GM19240 (cell line): Measurements from ENCODE around the gene SFT2D1.
"Not testable (repeated sequence)": the region's sequence is repeated elsewhere in the genome, so short reads cannot be mapped to it uniquely, and the experiment has no call there.

Experiments used
- DNase-seq: peaks from one replicate; pipeline ENCODE4 v3.0.0; 2011; ENCODE audit warnings: low spot score; ENCODE audit not compliant: insufficient read length

Gene SFT2D1

DNA sequence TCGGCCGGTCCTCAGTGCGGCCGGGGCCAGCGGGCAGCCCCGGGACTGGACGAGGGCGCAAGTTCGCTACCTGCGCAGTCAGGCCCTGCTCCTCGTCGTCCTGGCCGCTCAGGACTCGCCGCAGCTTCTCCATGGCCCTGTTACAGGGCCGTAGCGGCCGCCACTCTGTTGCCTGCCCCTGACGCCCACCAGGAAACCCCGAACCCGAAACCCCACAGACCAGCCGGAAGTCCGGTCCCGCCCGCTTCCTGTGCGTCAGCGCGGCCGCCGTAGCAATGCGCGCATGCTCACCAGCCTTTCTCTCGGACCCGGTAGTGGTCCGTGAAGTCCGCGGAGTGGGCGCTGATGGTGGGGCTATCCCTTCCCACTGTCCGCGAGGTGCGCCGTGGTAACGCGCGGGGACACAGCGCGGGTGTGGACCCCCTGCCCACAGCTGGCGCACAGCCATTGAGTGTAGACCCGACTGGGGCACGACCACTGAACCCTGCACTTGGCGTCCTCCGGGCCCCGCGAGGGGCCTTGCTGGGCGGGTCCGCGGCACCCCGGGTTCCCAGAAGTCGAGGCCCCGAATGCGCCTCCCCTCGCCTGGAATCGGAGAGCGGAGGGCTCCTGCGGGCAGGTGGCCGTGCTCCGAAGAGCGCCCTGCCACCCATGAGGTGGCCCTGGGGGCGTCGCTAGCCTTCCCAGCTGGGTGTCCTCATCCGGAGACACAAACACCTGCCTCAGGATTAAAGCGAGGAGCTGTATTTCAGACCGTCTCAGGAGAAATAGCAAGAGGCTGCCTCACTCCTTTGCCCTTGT lies at the start of gene SFT2D1:
Gene SFT2D1 (minus strand): TSS at position 197 of the 801 bp plus-strand sequence. CDS start 64 bp downstream, at position 133.
- DNase-seq = peak; percentile 60

DNA sequence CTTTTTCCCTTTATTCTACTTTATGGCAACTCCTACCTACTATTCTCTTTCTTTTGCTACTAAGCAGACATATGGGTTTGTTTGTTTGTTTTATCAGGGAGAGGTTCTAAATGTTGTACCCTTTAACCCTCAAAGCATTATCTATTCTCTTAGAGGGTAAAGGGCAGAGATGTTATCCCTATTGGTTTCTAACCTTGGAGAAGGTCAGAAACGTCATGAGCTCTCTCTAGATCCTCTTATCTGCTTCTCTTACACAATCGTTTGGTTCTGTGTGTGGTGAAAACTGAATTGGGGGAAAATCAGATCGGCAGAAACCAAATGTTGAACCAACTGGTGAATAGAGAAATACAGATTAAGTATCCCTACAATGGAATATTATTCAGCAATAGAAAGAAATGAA lies 46.8 kb upstream of the SFT2D1 start:
- no peak for DNase-seq

DNA sequence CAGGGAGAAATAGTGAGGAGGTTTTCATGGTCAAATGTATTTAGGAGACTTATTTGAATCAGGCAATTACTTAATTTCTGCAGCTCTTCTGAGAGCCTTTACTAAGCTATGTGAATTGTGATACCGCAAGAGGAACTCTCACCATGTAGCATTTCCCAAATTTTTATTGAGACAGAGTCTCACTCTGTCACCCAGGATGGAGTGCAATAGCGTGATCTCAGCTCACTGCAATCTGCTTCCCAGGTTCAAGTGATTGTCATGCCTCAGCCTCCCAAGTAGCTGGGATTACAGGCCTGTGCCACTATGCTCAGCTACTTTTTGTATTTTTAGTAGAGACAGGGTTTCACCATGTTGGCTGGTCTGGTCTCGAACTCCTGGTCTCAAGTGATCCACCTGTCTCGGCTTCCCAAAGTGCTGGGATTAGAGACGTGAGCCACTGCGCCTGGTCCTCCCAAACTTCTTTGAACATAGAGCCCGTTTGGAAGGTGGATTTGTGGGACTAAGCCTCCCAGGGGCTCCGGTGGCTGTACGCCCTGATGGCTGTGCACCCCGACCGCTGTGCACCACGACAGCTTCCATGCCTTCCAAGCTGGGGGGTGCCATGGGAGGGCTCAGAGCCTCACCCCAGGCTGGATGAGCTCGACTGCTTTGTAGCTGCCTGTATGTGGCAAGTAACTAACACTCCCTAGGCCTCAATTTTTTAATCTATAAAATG lies 46.1 kb upstream of the SFT2D1 start:
- DNase-seq = no peak

DNA sequence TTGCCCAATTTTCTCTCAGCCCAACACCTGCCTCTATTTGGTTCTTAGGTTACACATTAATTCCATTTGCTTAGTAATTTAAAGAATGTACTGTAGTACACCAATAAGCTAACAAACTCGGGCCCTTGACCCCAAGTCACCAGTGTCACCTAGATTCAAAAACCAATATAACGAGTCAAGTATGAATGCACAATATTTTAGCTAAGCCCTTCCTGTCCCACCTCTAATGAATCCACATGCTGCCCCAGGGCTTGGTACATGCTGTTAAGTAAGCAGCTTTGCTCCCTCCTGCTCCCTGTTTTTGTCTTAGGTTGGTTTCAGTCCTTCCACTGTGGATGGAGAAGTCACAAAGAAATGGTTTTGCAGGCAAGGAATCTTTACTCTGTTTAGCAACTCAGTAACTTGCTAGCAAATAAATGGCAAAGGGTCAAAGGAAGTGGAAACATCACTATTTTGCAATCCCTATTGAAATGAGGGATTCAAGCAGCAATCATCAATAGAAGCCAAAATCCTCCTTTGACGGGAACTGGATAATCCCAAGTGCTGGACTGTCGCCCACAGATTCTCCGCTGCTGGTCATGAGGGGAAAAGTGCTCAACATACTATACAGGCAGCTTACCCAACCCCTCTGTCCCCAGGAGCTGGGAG lies 45.4 kb upstream of the SFT2D1 start:
- DNase-seq = no peak

DNA sequence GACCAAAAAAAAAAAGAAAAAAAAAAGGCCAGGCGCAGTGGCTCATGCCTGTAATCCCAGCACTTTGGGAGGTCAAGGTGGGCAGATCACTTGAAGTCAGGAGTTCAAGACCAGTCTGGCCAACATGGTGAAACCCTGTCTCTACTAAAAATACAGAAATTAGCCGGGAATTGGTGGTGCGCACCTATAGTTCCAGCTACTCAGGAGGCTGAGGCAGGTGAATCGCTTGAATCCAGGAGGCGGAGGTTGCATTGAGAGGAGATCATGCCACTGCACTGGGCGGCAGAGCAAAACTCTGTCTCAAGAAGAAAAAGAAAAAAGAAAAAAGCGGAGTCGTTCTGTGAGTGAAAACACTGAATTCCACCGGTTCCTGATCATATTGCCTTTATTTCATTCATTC lies 44.8 kb upstream of the SFT2D1 start:
- not testable (repeated sequence) for DNase-seq

DNA sequence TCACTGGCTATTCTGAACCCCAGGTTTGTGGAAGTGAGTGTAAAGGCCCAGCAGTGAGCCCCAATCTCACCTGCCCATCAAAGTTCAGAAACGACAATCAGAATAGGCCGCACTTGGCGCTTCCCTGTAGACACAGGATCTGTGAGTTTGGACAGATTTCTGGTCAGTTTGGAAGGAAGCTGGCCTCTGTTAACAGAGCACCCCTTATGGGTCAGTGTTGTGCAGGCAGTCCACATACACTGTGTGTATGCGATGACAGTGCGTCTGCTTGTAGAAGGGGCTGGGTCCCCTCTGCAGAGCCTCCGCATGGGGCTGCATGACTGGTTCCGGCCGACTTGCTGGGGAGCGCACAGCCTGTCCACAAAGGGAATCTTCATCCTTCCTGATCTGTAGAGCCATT lies 43.8 kb upstream of the SFT2D1 start:
- DNase-seq = no peak

DNA sequence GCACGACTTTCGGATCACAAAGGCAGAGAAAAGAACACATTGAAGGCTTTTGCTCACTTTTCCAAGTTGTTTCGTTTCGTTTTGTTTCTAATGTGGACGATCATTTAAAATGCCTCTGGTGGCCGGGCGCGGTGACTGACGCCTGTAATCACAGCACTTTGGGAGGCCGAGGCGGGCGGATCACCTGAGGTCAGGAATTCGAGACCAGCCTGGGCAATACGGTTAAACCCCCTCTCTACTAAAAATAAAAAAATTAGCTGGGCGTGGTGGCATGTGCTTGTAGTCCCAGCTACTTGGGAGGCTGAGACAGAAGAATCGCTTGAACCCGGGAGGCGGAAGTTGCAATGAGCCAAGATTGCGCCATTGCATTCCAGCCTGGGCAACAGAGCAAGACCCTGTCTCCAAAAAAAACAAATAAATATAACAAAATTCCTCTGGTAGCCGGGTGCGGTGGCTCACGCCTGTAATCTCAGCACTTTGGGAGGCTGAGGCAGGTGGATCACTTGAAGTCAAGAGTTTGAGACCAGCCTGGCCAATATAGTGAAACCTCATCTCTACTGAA lies 41.5 kb upstream of the SFT2D1 start:
- not testable (repeated sequence) for DNase-seq

DNA sequence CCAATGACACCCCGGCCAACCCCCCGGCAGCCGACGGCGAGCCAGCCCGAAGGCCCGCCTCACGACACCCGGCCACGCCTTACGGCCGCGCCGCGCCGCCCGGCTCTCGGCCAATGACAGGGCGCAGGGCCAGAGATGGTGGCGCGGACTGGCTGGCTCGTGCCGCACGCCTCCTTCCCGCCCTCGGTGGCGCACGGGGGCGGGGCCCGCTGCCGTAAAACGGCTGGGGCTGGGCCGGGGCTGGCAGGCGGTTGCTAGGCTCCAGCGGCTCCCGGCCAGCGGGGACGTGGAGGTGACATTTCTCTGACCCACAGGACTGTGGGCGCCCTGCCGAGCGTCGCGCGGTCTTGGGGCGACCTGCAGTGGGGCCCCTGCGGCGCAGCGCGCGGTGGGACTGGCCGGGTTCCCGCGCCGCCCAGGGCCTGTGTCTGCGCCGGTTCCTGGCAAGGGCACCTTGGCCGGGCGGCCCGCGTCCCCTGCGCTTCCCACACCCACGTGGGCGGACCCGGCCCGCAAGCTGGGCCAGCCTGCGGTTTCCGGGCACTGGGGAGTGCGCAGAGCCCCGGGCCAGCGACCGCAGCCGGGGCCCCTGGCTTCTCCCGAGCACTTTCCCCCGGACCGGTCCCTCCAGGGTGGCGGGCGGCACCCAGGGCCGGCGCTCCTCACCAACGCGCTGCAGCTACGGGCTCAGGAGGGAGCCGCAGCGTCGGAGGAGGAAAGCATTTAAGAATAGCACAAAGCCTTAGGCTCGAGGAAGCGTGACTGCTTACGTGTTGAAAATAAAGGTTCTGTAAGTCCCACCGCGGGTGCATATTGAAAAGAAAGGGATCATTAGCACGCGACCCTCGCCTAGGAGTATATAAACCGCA lies 40.8 kb upstream of the SFT2D1 start, which contains the start of gene MPC1:
Gene MPC1 (minus strand): TSS at position 8 of the 869 bp plus-strand sequence. CDS start 64 bp downstream, outside the sequence.
- peak; percentile 92 for DNase-seq

DNA sequence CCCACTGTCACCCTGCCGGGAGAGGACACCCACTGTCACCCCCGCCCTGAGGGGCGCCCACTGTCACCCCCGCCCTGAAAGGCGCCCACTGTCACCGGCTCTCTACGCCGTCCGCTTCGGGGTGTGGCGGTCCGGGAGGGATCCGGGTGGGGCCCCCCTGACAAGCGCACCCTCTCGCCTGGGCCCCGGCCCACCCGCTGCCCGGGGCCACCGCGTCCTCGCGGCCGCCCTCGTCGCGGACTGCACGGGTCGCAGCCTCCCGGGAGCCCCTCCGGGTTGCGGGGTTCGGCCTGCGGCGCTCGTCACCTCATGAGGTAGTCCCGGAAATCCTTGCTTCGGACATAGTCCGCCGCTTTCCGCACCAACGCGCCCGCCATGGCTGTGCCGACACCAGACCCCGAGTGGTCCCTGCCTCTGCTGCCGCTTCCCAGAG lies 40.2 kb upstream of the SFT2D1 start:
- no peak for DNase-seq

DNA sequence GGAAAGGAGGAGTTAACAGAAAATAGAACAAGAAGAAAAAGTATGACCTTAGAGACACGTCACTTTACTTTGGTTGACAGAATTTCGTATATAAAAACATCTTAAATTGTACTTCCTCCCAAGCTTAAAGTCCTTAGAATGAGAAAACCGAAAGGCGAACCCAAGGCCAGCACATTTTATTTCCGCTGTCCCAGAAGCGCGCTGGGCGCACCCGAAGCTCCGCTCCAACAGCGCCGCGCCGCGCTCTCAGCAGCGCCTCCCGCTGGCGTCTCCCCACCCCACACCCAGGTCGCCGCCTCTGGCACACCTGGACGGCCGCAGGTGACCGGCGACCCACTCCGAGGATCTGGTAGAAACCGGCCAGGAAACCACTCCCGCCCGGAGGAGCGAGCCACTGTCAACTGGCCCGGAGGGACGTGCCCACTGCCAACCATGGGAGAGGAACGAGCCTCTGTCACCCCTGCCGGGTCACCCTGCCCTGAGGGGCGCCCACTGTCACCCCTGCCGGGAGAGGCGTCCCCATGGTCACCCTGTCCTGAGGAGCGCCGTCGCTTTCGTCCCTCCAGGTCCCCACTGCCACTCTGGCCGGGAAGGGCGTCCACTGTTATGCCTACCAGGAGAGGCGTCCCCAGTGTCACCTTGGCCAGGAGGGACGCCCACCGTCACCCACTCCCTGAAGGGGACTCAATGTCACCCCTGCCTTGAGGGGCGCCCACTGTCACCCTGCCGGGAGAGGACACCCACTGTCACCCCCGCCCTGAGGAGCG lies 39.6 kb upstream of the SFT2D1 start:
- DNase-seq = peak; percentile 33

DNA sequence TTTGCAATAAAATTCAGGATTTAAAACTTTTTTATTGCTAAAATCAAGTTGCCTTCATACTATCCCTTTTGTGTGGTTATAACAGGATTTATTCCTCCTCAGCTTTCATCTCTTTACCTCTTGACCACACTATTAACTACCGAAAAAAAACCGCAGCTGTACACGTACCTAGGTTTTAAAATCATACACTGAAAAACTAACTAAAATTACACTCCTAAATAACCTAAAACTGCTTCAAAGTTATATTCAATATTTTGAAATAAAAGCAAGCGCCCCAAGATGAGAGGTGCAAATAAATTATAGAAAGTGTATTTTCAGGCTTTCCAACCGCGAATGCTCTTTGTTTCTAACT lies 39.0 kb upstream of the SFT2D1 start:
- no peak for DNase-seq

DNA sequence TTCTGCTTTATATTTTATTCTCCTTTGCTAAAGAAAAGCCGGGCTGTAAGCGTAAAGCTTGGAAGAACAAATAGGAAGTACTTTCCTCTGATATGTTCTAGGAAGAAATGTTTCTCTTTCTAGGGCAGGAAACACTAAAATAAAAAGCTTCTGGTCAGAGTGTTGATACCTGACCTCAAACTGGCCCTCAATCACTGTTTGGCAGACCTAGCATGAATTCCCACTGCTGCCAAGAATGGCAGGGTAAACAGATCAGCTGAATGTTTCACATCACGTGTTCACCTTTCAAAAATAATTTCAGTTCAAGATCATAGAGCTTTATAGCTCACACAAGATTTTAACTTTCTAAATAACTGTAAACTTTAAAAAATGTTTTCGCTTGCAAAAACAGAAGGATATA lies 37.5 kb upstream of the SFT2D1 start:
- no peak for DNase-seq

DNA sequence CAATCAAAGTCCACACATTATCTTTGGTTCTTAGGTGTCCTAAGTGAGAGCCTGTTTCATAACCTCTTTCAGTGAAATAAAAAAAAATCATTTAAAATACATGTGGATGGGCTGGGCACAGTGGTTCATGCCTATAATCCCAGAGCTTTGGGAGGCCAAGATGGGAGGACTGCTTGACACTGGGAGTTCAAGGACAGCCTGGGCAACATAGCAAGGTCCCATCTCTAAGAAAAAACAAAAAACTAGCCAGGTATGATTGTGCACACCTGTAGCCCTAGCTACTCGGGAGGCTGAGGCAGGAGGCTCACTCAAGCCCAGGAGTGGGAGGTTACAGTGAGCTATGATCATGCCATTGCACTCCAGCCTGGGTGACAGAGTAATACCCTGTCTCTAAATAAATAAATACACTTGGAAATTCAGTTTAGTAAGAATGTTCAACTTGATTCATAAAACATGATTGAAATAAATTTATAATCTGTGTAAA lies 36.8 kb upstream of the SFT2D1 start:
- no peak for DNase-seq

DNA sequence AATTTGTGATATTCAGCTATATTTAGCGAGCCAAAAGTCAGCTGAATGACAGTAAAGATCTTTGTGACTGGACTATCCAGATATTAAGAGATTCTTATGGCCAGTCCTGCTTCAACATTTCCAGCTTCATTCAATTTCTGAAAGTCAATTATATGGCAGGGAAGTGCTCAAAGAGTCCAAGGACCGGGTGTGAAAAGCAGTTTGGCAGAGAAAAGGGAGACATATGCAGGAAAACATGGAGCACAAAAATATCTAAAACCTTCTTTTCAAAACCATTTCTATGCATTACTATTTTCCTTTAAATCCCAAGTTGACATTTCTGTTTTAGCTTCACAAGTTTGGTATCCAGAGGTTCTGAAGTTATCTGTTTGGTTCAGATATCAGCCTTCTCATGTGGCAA lies 35.4 kb upstream of the SFT2D1 start:
- no peak for DNase-seq

DNA sequence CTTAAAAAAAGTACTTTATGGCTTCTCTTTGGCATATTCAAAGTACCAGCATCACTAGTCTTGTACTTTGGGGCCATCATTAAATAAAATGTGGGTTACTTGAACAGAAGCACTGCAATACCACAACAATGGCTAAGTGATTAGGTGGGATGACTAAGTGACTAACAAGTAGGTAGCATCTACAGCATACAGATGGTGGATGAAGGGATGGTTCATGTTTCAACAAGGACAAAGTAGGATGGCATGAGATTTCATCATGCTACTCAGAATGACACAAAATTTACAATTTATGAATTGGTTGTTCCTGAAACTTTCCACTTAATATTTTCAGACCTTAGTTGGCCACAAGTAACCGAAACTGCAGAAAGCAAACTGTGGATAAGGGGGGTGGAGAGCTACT lies 32.7 kb upstream of the SFT2D1 start:
- no peak for DNase-seq

DNA sequence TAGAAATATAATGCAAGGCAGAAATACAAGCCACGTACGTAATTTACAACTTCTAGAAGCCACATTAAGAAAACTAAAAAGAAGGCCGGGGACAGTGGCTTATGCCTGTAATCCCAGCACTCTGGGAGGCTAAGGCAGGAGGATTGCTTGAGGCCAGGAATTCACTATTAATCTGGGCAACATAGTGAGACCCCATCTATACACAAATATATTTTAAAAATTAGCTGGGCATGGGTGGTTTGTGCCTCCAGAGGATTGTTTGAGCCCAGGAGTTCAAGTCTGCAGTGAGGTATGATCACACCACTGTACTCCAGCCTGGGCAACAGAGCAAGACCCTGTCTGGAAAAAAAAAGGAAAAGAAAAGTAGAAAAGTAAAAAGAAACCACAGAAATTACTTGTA lies 28.1 kb upstream of the SFT2D1 start:
- no peak for DNase-seq

DNA sequence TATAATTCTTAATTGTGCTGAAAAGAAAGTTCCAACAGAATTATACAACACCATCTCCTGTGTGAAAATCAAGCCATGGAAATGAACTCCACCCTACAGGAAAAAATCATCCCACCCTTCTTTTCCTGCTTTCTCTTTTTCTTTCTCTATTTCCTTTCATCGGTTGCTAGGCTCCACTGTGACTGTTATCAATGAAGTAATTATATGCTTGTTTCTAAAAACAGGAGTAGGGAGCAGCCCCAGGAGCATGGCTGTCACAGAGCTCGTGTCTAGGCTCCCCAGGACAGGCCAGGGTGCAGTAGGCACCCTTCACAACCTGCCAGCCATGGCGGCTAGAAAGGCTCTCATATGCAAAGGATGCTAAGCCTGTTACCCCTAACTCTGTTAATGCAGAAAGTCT lies 27.4 kb upstream of the SFT2D1 start:
- DNase-seq = no peak

DNA sequence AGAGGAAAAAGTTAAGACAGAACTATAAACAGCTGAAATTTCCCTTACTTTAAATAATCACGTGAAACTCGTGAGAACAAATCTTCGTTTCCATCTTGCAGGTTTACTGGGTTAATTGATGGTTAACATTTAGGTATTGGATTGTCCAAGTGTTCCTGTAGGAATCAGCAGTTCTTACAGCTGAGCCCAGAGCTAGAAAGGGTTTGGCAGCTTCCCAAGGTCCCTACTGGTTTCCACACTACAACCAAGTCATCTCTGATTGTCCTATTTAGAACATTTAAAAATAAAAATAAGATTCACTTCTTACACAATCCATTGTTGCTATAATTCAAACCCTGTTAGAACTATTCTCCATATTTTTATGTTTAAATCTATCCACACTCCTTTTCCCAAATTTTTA lies 24.6 kb upstream of the SFT2D1 start:
- no peak for DNase-seq

DNA sequence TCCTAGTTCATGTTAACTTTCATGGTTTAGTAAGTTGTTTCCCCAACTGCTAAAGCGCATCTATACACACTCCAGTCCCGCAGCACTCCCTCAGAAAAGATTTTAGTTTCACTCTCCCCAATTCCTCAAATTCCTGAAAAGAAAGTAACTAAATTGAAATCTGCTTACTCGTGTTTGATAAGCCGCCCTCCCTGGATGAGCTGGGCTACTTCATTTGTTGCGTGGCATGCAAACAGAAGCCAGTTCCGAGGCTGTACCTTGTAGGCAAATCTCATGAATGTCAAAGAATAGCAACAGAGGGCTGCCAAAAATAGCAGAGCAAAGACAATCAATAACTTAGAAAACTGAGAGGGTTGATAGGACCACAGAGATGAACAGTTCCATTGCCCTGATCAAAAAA lies 23.5 kb upstream of the SFT2D1 start:
- no peak for DNase-seq

DNA sequence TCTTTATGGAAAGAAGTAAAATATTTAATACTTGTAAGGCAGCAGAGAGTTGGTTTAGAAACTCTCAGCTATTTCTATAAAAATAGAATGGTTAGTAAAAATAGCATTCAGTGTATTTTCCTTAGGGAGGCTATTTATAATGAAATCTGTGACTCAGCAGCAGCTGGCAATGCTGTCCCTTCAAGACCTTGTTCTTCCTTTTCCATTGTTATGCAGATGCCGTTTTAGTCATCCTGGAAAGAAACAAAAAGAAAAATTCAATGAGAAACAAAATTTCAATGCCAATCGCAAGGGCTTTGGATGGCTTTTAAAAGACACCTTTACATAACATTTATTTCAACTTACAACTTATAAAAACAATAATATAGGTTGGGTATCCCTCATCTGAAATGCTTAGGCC lies 22.9 kb upstream of the SFT2D1 start:
- DNase-seq = no peak
